CD14-positive monocyte (primary cell): ENCODE results near the gene PIK3R1. TPM values are rescaled to one million over a fixed set of nuclear protein-coding genes. Genes with fewer than 3 reads are reported as not detected.
"Not testable (repeated sequence)": the region's sequence is repeated elsewhere in the genome, so short reads cannot be mapped to it uniquely, and the experiment has no call there.

Experiments used
- DNase-seq, 3 donors: peaks; one replicate each; pipeline ENCODE4 v3.0.0-alpha.2; 2011 to 2022
- H2AFZ ChIP-seq: 2 replicates; pipeline ENCODE4 v1.6.0; 2012; ENCODE audit warnings: mild to moderate bottlenecking, low read depth, low read length, inconsistent platforms; ENCODE audit not compliant: insufficient read depth, poor library complexity, severe bottlenecking
- H3K27ac ChIP-seq, 2 donors: 1 replicate in 1 of 2; 2 replicates in 1 of 2; pipeline ENCODE4 v1.5.1; 2012 to 2013; ENCODE audit warnings: low read length in 2 of 2, control low read depth in 1 of 2, inconsistent platforms in 1 of 2, low read depth in 1 of 2, mild to moderate bottlenecking in 1 of 2
- H3K27me3 ChIP-seq, 2 donors: one replicate each; pipeline versions ENCODE4 v1.6.0 to v1.6.1; 2011 to 2013; ENCODE audit warnings: low read length in 2 of 2; ENCODE audit not compliant: control insufficient read depth in 2 of 2, insufficient read depth in 2 of 2
- H3K36me3 ChIP-seq, 2 donors: replicated peaks in 1 of 2; 1 replicate in 1 of 2; 2 replicates in 1 of 2; pipeline versions ENCODE4 v1.5.1 to v1.6.1; 2012 to 2013; ENCODE audit warnings: low read length in 2 of 2, control low read depth in 1 of 2, inconsistent platforms in 1 of 2, mild to moderate bottlenecking in 1 of 2; ENCODE audit not compliant: insufficient read depth in 2 of 2, control insufficient read depth in 1 of 2
- H3K4me1 ChIP-seq, 2 donors: 1 replicate in 1 of 2; 2 replicates in 1 of 2; pipeline versions ENCODE4 v1.5.1 to v1.6.1; 2012 to 2013; ENCODE audit warnings: low read length in 2 of 2, control low read depth in 1 of 2, inconsistent platforms in 1 of 2, mild to moderate bottlenecking in 1 of 2, moderate library complexity in 1 of 2; ENCODE audit not compliant: insufficient read depth in 2 of 2, control insufficient read depth in 1 of 2
- H3K4me2 ChIP-seq: replicated peaks from 2 replicates; pipeline ENCODE3; 2012; ENCODE audit warnings: low read length, moderate library complexity, mild to moderate bottlenecking; ENCODE audit not compliant: poor library complexity, severe bottlenecking; ENCODE audit errors: extremely low read depth
- H3K4me3 ChIP-seq, 3 experiments: fragments of 200-600 bp in 1 of 3; sonication (generic) in 1 of 3; replicated peaks in 1 of 3; 1 replicate in 2 of 3; 2 replicates in 1 of 3; pipeline ENCODE4 v1.5.1; 2011 to 2013; ENCODE audit warnings: low read length in 3 of 3, mild to moderate bottlenecking in 3 of 3, control low read depth in 2 of 3, low read depth in 2 of 3, inconsistent platforms in 1 of 3, moderate library complexity in 1 of 3
- H3K79me2 ChIP-seq: 2 replicates; pipeline ENCODE4 v1.6.0; 2012; ENCODE audit warnings: mild to moderate bottlenecking, control low read depth, inconsistent platforms, low read length, moderate library complexity; ENCODE audit not compliant: insufficient read depth
- H3K9ac ChIP-seq: 2 replicates; pipeline ENCODE4 v1.6.0; 2017; ENCODE audit warnings: low read length, mild to moderate bottlenecking; ENCODE audit not compliant: insufficient read depth, poor library complexity, severe bottlenecking
- H3K9me3 ChIP-seq, 2 donors: replicated peaks in 1 of 2; 1 replicate in 1 of 2; 2 replicates in 1 of 2; pipeline versions ENCODE4 v1.5.1 to v1.6.1; 2012 to 2013; ENCODE audit warnings: low read length in 2 of 2, control low read depth in 1 of 2; ENCODE audit not compliant: control insufficient read depth in 1 of 2, insufficient read depth in 1 of 2
- H4K20me1 ChIP-seq: 2 replicates; pipeline ENCODE4 v1.6.0; 2012; ENCODE audit warnings: mild to moderate bottlenecking, low read length, control low read depth, moderate library complexity; ENCODE audit not compliant: insufficient read depth
- H3K27ac Mint-ChIP-seq, 7 donors: one replicate each; pipeline ENCODE4 v1.8.0; 2020; ENCODE audit warnings: mild to moderate bottlenecking in 7 of 7, mixed read lengths in 7 of 7, moderate library complexity in 6 of 7, inconsistent platforms in 2 of 7
- H3K27me3 Mint-ChIP-seq, 3 donors: one replicate each; pipeline ENCODE4 v1.8.0; 2021 to 2022; ENCODE audit warnings: low read depth in 3 of 3, mild to moderate bottlenecking in 3 of 3, mixed read lengths in 3 of 3, moderate library complexity in 3 of 3, inconsistent platforms in 1 of 3
- H3K36me3 Mint-ChIP-seq, 2 donors: one replicate each; pipeline ENCODE4 v1.8.0; 2020; ENCODE audit warnings: mixed read lengths in 2 of 2, inconsistent platforms in 1 of 2, mild to moderate bottlenecking in 1 of 2
- H3K4me1 Mint-ChIP-seq: one replicate; pipeline ENCODE4 v1.8.0; 2020; ENCODE audit warnings: mild to moderate bottlenecking, mixed read lengths
- H3K4me3 Mint-ChIP-seq, 2 donors: one replicate each; pipeline ENCODE4 v1.8.0; 2020; ENCODE audit warnings: mild to moderate bottlenecking in 2 of 2, mixed read lengths in 2 of 2, moderate library complexity in 1 of 2
- H3K9me3 Mint-ChIP-seq, 7 donors: one replicate each; pipeline ENCODE4 v1.8.0; 2020 to 2022; ENCODE audit warnings: mixed read lengths in 7 of 7, mild to moderate bottlenecking in 6 of 7, moderate library complexity in 6 of 7, inconsistent platforms in 2 of 7
- WGBS: methylation state at CpG from one replicate; pipeline ENCODE4 v1.1.5; 2013; ENCODE audit warnings: missing lambda C conversion rate; ENCODE audit not compliant: insufficient coverage; 5-methylcytosine and 5-hydroxymethylcytosine counted together
- intact Hi-C, 2 donors: fragments of 100-400 bp; cut with micrococcal nuclease; formaldehyde crosslinking; loops; one replicate each; pipeline versions ENCODE4 v1.15.0 to v1.15.1; 2023
- polyA plus RNA-seq, 3 donors: library from polyadenylated mRNA; depleted of rRNA in 1 of 3; unstranded in 2 of 3; stranded (reverse) in 1 of 3; fragments of 300-500 nt in 2 of 3; fragments of >200 nt in 1 of 3; fragmentation: Illumina TruSeq in 2 of 3; gene quantifications; 1 replicate in 2 of 3; 2 replicates in 1 of 3; pipeline ENCODE4 v1.2.3, GENCODE V29; 2012 to 2021
- TF ChIP-seq, protein P1 (sequence below): fragments of 200-600 bp; IDR thresholded peaks from one replicate; pipeline ENCODE4 v1.8.0; 2022; ENCODE audit warnings: antibody characterized with exemption, mild to moderate bottlenecking

The PIK3R1 gene
- polyA plus RNA-seq, 3 donors: 9.5 to 25.5 (median 10.5) TPM

DNA sequence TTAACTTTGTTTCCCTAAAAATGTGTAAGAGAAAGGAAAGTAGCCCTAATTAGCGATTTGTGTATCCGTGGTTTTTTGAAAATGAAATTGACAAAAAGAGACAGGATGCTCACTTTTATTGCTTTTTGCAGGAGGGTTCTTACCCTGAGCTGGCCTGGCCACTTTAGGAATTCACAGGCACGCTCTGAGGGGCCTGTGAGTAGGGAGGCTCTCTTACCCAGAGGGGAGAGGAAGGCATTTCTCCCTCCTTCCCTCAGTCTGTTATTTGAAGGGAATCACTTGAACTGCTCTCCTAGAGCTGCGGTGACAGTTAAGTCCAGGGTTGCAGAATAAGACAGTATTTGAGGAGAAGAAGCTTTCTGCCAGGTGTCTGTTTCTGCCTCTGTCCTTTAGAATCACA lies 16.7 kb downstream of the PIK3R1 start:
- no peak for DNase-seq
- Mint-ChIP-seq H3K4me1 (peaks cover 23% of the 10 kb centered on the region), H3K27ac (peak overlapping the region in 2 of 7 donors; percentile 1 to 42), H3K9me3 (peaks cover 0 to 2% (median 0%) of the 10 kb centered on the region in 7 donors), H3K4me3 (no peak overlapping the region), H3K27me3 (no peaks in the 10 kb centered on the region), H3K36me3 (peaks cover 30 to 44% of the 10 kb centered on the region in 2 donors)
- Histone ChIP-seq H3K9ac (no peak overlapping the region), H3K36me3 (peaks cover 24 to 47% of the 10 kb centered on the region in 2 donors), H3K79me2 (peaks cover 100% of the 10 kb centered on the region), H3K27me3 (no peaks in the 10 kb centered on the region), H3K4me1 (no peaks in the 10 kb centered on the region), H4K20me1 (peaks cover 87% of the 10 kb centered on the region), H3K4me2 (no peak overlapping the region), H2AFZ (no peak overlapping the region), H3K27ac (peak overlapping the region in 1 of 2 donors; percentile 12), H3K4me3 (no peak overlapping the region), H3K9me3 (no peaks in the 10 kb centered on the region)
- intact Hi-C loops: no loop called here
- WGBS: 75% methylated on average over 3 of the region's 4 CpGs
- TF ChIP-seq, protein P1, sequence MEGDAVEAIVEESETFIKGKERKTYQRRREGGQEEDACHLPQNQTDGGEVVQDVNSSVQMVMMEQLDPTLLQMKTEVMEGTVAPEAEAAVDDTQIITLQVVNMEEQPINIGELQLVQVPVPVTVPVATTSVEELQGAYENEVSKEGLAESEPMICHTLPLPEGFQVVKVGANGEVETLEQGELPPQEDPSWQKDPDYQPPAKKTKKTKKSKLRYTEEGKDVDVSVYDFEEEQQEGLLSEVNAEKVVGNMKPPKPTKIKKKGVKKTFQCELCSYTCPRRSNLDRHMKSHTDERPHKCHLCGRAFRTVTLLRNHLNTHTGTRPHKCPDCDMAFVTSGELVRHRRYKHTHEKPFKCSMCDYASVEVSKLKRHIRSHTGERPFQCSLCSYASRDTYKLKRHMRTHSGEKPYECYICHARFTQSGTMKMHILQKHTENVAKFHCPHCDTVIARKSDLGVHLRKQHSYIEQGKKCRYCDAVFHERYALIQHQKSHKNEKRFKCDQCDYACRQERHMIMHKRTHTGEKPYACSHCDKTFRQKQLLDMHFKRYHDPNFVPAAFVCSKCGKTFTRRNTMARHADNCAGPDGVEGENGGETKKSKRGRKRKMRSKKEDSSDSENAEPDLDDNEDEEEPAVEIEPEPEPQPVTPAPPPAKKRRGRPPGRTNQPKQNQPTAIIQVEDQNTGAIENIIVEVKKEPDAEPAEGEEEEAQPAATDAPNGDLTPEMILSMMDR: no peak

DNA sequence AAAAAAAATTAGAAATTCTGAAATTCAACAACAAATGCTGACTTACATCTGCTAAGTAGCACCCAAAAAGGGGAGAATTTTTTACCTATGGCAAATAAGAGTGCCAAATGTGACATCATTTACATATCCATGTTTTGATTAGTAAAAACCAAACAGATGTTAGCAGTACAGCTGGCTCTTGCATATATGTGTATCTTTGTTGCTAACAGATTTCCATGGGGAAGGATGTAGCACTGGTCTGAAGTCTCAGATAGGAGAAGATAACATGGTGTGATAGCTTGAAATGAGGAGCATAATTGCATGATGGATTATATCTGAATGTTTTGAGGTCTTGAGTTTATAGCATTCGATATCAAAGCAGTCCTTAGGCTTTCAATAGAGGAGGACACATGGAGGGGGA lies 17.5 kb downstream of the PIK3R1 start:
- no peak overlapping the region for H3K4me3 Mint-ChIP-seq
- H3K9me3 Mint-ChIP-seq: peaks cover 0 to 2% (median 0%) of the 10 kb centered on the region in 7 donors
- H3K36me3 Mint-ChIP-seq: peaks cover 26 to 41% of the 10 kb centered on the region in 2 donors
- peaks cover 30% of the 10 kb centered on the region for H3K4me1 Mint-ChIP-seq
- H4K20me1 ChIP-seq: peaks cover 87% of the 10 kb centered on the region
- peak overlapping the region in 1 of 2 donors; percentile 12 for H3K27ac ChIP-seq
- H3K27me3 ChIP-seq: no peaks in the 10 kb centered on the region
- peaks cover 18 to 39% of the 10 kb centered on the region in 2 donors for H3K36me3 ChIP-seq
- no peak overlapping the region for H2AFZ ChIP-seq
- H3K27ac Mint-ChIP-seq: peak overlapping the region in 1 of 7 donors; percentile 67
- no peak for DNase-seq
- intact Hi-C loops: no loop called here
- no peaks in the 10 kb centered on the region for H3K27me3 Mint-ChIP-seq
- TF ChIP-seq, protein P1: no peak
- H3K4me1 ChIP-seq: peaks cover under 1 to 1% of the 10 kb centered on the region in 2 donors
- peaks cover 100% of the 10 kb centered on the region for H3K79me2 ChIP-seq
- H3K4me3 ChIP-seq: no peak overlapping the region
- no CpG with 5 or more reads among the region's 1 CpG for WGBS
- H3K9ac ChIP-seq: no peak overlapping the region
- no peaks in the 10 kb centered on the region for H3K9me3 ChIP-seq
- no peak overlapping the region for H3K4me2 ChIP-seq

DNA sequence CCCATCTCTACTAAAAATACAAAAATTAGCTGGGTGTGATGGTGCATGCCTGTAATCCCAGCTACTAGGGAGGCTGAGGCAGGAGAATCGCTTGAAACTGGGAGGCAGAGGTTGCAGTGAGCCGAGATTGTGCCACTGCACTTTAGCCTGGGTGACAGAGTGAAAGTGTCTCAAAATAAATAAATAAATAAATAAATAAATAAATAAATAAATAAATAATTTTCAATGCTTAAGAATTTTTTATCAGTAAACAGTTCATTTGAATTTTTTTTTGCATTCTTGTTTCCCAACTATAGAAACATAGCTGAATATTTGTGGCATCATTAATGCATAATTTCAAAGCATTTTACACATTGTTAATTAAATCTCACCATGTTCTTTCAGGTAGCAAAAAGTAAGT lies 19.7 kb downstream of the PIK3R1 start:
- H3K27me3 ChIP-seq, H3K9ac ChIP-seq, H3K4me3 ChIP-seq, H3K9me3 Mint-ChIP-seq, H3K4me3 Mint-ChIP-seq, H3K27me3 Mint-ChIP-seq, H3K9me3 ChIP-seq, H3K4me2 ChIP-seq, H2AFZ ChIP-seq, DNase-seq, intact Hi-C loops, H3K27ac ChIP-seq: not testable (repeated sequence)
- Histone ChIP-seq H3K4me1 (peaks cover 15 to 20% of the 10 kb centered on the region in 2 donors), H4K20me1 (peaks cover 67% of the 10 kb centered on the region), H3K79me2 (peaks cover 90% of the 10 kb centered on the region), H3K36me3 (peaks cover 10 to 25% of the 10 kb centered on the region in 2 donors)
- H3K36me3 Mint-ChIP-seq: peaks cover 16 to 29% of the 10 kb centered on the region in 2 donors
- WGBS: 20% methylated on average over 1 of the region's 2 CpGs
- peaks cover 41% of the 10 kb centered on the region for H3K4me1 Mint-ChIP-seq
- H3K27ac Mint-ChIP-seq: peak overlapping the region in 1 of 7 donors; percentile 54
